HG03442 (cell line): ENCODE results near the gene CEP250.

Experiments
- ATAC-seq: cut with Tn5 transposase; IDR thresholded peaks from one replicate; pipeline ENCODE4 v1.9.1; 2021; ENCODE audit warnings: mild to moderate bottlenecking, moderate library complexity; ENCODE audit not compliant: unreplicated experiment

The CEP250 gene

DNA sequence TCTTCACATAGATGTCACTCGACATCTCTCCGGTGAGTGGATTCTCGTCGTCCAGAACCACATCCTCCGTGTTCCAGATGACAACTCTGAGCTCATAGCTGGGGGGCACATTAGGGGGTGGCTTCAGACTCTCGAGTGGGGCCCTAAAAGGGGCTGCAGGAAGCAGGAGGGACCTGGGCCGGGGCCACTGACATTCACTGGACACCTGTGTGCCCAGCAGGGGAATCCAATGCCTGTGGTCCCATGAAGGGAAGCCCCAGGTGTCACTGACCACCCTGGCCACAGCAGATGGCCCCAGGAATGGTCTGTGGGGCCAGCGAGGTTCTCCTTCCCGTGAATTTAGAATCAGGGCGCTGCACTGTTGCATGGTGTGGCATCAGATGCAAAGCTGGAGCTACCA is 105.1 kb downstream of the CEP250 start:
- no peak for ATAC-seq

DNA sequence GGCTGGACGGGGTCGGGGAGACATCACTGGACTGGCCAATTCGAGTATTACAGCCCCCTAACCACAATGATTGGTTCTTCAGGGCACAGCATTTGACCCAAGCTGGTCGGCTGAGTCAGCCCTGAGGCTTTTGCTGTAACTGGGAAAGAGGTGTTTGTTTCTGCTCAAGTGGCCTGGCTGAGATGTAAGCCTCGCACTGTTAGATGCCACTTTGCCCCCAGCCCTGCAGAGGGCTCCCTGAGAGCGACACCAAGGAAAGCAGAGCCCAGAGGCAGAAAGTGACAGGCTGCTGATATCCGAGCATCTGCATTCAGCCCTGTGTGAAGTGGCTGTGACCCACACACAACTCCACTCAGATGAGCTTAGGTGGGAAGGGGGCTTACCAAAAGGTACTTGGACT is 105.9 kb downstream of the CEP250 start:
- ATAC-seq = no peak

- ATAC-seq = no peak
Measured at GRCh38 chr20:35561671-35562070, 106.3 kb downstream of the CEP250 start.

GRCh38 chr20:35562541-35563110 is 107.2 kb downstream of the CEP250 start:
- ATAC-seq = no peak

DNA sequence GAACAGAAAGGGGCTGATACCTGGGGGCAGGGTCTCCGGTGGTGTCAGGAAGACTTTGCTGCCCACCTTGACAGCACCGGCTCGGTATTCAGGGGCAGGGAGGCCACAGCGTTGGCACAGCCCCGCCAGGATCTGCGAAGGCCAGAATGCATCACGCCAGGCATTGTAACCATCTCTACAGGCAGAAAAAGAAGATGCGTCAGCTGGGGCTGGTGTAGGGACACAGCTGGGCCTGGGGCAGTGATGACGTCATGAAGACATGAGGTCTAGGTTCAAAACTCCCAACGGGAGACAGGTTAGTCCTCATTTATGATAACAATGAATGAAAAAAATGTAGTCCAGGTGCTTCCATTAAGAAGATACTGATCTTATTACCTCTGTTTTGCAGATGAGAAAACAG is 108.4 kb downstream of the CEP250 start:
- ATAC-seq = no peak

- no peak for ATAC-seq
Measured at GRCh38 chr20:35564905-35565304, 109.5 kb downstream of the CEP250 start.

DNA sequence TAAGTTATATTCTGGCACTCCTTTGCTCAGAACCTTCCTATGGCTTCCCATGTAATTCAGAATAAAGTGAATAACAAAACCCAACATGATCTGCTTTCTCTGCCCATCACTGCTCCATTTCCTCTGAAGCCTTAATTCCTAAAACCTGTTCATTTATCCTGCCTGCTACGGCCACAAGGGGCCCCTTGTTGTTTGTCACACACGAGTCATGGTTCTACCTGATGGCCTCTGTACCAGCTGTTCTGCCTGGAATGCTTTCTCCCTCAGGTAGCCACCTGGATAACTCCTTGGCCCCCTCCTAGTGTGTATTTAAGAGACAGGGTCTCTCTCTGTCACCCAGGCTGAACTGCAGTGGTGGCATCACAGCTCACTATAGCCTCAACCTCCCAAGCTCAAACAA is 113.2 kb downstream of the CEP250 start:
- no peak for ATAC-seq
